Ovary (tissue), 3 donors: ENCODE results near the gene DDAH2.

Experiments used
- CTCF ChIP-seq, 3 donors: fragments of 450-650 bp in 2 of 3; fragments of 200-600 bp in 1 of 3; IDR thresholded peaks; one replicate each; pipeline versions ENCODE4 v1.5.1 to v1.8.0; 2016 to 2022; ENCODE audit warnings: antibody characterized with exemption in 3 of 3, mild to moderate bottlenecking in 1 of 3
- EP300 ChIP-seq: sonication (generic); formaldehyde crosslinking; IDR thresholded peaks from one replicate; pipeline ENCODE4 v1.6.1; 2017; ENCODE audit warnings: antibody characterized with exemption
- POLR2A ChIP-seq: fragments of 450-650 bp; IDR thresholded peaks from one replicate; pipeline ENCODE4 v1.6.1; 2017; ENCODE audit warnings: antibody characterized with exemption, mild to moderate bottlenecking, moderate library complexity
- donor health status: DM: no; HTN: no; CAD: no.

- TF ChIP-seq CTCF (IDR thresholded peaks at IDR 0.05) (no peak), EP300 (no peak), POLR2A (no peak)
Observed at GRCh38 chr6:31721351-31722020, 7.6 kb downstream of the DDAH2 start, which contains the start of gene LY6G6C.
